Measurements from ENCODE around the gene UTP25.

DNA sequence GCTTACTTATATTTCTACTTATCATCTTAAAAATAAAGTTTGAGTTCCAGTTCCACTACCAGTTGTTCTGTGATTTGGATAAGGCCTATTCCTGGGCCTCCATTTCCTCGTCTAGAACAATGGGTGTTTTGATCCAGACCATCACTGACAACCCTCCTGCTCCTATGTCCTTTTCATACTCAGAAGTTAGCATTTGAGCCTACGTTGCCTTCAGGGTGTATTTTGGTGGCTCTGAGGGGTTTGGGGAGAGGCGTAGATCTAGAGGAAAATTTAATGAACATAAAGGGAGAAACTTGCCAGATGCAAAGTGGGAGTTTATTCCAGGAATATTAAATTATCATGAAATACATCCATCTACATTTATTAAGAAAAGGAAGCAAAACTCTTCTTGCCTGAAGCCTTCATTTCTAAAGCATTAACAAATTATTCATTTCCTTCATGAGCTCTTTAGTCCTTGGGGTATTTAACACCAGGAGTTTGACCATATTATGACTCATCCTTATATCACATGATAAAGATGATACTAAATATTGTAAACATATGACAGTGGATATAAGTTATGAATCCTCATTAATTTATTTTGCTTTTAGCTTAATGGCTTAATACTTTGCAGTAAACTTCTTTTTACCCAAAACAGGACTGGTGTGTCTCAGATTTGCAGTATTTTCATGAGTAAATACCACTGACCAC lies 63.0 kb downstream of the UTP25 start:
- TF ChIP-seq CTCF (conservative IDR thresholded peaks at IDR 0.05; ENCODE audit: low read depth, low read length) (no peak), EZH2 (IDR thresholded peaks at IDR 0.05; ENCODE audit: low read length, unreplicated experiment) (no peak)
